NCI-H2171 (cell line): ENCODE data around the gene NXNL2.
A peak's percentile ranks its signal among the peaks of the same experiment; 100 is the strongest.

ENCODE experiments used
- DNase-seq: peaks from one replicate; lab custom pipeline; 2025; lab: John Stamatoyannopoulos, UW

The NXNL2 gene

GRCh38 chr9:88578121-88579049 lies 43.4 kb downstream of the NXNL2 start:
- DNase-seq: no peak

GRCh38 chr9:88579050-88579715 lies 44.2 kb downstream of the NXNL2 start:
- DNase-seq: no peak

- no peak for DNase-seq
These were observed 46.0 kb downstream of the NXNL2 start for GRCh38 chr9:88580961-88581360.

- no peak for DNase-seq
These were observed 49.1 kb downstream of the NXNL2 start for GRCh38 chr9:88583901-88584596.

DNA sequence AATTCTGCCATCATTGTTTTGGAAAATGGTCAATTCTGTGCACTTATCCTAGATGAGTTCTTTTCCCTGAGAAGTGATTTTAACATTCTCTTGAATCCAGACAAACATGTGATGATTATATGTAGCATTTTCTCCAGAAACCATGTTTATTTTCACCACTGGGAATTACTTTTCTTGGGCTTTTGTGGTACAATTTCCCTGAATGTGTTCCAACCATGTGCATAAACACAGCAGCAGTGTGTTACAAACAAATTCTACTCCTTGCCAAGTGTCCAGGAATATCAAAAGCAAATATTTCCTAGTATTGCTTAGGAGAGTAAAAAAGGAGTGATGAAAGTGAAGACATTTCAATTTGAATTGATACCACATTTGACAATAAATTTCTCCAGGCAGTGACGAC lies 50.4 kb downstream of the NXNL2 start:
- DNase-seq: no peak

DNA sequence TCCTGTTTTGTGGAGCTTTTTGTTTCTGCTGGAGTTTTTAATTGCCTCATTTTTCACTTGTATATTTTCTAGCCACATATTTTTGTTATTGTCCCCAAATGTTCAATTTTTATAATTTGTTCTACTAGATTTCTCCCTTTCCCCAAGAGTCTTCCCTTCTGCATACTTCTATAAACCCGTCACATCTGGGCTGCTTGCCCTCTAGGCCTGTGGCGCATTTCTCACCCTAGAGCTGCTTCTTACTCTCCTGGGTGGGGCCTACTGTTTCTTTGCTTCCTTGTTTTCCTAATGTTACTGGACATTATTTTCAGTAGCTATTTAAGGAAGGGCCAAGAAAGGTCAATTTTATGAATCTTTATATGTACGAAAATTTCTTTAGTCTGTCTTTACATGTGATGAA lies 51.5 kb downstream of the NXNL2 start:
- DNase-seq: no peak

DNA sequence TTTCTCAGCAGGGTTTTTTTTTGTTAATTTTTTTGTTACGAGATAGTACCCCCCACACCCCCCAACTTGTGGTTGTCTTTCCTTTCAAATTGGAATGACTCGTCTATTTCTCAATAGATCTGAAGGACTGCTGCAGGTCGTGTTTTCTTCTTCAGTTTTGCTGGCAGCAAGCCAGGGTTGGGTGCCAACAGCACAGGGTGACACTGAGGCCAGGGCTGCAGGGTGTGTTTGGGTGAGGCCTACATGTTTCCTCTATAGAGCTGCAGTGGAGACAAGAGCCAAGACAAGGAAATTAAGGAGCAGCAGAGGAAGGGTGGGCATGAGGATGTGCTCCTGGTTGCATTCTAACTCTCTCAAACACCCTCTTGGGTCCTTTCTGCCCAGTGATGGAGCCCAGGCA lies 52.2 kb downstream of the NXNL2 start:
- no peak for DNase-seq

GRCh38 chr9:88587885-88588649 lies 53.1 kb downstream of the NXNL2 start:
- no peak for DNase-seq

GRCh38 chr9:88589656-88590055 lies 54.7 kb downstream of the NXNL2 start:
- DNase-seq: no peak

DNA sequence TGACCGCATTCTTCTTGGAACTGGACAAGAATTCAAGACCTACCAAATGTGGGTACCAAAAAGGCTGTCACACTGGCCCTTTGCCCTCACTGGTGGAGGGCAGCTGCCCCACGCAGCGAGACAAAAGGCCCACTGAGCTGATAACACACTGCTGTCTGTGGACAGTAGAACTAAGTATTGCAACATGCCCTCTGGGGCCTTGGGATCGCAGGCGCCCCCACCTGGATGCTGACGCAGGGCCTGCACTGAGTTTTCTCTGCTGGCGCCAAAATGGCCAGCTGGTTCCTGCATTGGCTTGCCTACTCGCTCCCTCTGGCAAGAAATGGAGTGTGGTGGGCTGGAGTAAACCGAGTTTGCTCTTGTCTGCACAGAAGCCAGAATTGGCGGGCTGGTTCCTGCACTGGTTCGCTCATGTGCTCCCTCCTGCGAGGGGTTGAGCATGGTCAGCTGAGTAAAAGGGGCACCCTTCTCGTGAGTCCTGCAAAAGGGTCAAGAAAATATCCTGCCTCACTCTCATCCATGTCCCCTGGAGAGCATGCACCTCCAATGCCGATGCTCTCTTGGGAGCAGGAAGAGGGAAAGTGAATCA lies 55.7 kb downstream of the NXNL2 start:
- no peak for DNase-seq

- peak; percentile 8 for DNase-seq
These were observed 58.7 kb downstream of the NXNL2 start for GRCh38 chr9:88593537-88594185.
